ENCODE measurements around the gene HSP90B1.

The HSP90B1 gene

DNA sequence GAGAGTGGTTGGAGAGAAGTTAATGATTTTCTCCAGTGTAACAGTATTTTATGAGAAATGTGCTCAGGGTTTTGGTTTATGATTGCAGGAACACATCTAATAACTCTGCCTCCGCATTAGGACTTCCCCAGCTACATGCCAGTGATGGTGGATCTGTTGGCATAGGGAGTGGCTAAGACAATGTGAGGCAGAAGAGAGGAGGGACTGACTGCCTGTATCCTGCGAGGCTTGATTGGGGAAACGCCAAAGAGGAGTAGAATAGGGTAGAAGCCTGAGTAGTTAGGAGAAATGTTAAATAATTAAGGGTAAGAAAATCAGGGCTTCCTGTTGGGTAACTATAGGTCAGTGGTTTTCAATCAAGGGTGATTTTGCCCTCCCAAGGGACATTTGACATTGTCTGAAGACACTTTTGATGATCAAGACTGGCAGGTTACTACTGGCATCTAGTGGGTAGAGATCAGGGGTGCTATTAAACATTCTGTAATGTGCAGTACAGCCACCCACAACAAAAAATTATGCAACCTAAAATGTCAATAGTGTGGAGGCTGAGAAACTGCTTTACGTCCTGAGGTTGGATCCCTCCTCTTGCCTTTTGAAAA, 48.3 kb downstream of the HSP90B1 start:
- no peak overlapping the region for H3K9ac ChIP-seq (ENCODE audit: low read length)
- H3K27me3 ChIP-seq (ENCODE audit: insufficient read depth, low read length, poor library complexity), result no peaks in the 10 kb centered on the region
- H3K27ac ChIP-seq (ENCODE audit: low read depth, low read length), result no peak overlapping the region
- no peak overlapping the region for H2AK5ac ChIP-seq (ENCODE audit: low read length)
- H2BK15ac ChIP-seq (replicated peaks; ENCODE audit: low read depth), result no peak overlapping the region
- no peak overlapping the region for H4K5ac ChIP-seq (ENCODE audit: low read length)
- no peaks in the 10 kb centered on the region for H3K4me1 ChIP-seq (ENCODE audit: control insufficient read depth, low read depth, low read length)
- no peak overlapping the region for H3K4me2 ChIP-seq (ENCODE audit: low read length)
- peaks cover 8% of the 10 kb centered on the region for H3K79me1 ChIP-seq (ENCODE audit: low read length)
- no peak overlapping the region for H3K56ac ChIP-seq (ENCODE audit: low read length)
- no peak overlapping the region for H3K4me3 ChIP-seq (ENCODE audit: low read length)
- peaks cover 7% of the 10 kb centered on the region for H3K36me3 ChIP-seq (ENCODE audit: control insufficient read depth, insufficient read depth, low read length)
- no CpG with 5 or more reads among the region's 4 CpGs for WGBS (ENCODE audit: extremely low coverage, insufficient coverage, low lambda C conversion rate)
- H3K23ac ChIP-seq (ENCODE audit: low read length), result no peak overlapping the region
- peaks cover 28% of the 10 kb centered on the region for H3K79me2 ChIP-seq (ENCODE audit: control insufficient read depth, insufficient read depth, low read length)
- H3K18ac ChIP-seq (ENCODE audit: low read length), result no peak overlapping the region
- H2BK120ac ChIP-seq (ENCODE audit: low read depth, low read length), result no peak overlapping the region
- H4K8ac ChIP-seq (ENCODE audit: low read depth, low read length), result no peak overlapping the region
- no peak overlapping the region for H3K4ac ChIP-seq (ENCODE audit: low read depth, low read length)
- no peak for DNase-seq
- H2BK5ac ChIP-seq (ENCODE audit: low read length), result no peak overlapping the region

DNA sequence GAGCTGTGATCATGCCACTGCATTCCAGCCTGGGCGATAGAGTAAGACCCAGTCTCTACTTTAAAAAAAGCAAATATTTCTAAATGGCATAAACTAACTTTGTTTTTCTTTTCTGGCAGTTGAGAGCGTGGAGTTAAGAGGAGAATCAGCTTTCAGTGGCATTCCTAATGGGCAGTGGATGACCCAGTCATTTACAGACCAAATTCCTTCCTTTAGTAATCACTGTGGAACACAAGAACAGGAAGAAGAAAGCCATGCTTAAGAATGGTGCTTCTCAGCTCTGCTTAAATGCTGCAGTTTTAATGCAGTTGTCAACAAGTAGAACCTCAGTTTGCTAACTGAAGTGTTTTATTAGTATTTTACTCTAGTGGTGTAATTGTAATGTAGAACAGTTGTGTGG, 56.6 kb downstream of the HSP90B1 start:
- no CpG with 5 or more reads among the region's 2 CpGs for WGBS (ENCODE audit: extremely low coverage, insufficient coverage, low lambda C conversion rate)
- DNase-seq, result peak; percentile 71
- H3K27ac ChIP-seq (ENCODE audit: low read depth, low read length), result no peak overlapping the region

GRCh38 chr12:103994235-103994634, 64.0 kb downstream of the HSP90B1 start:
- Histone ChIP-seq H3K56ac (ENCODE audit: low read length) (no peak overlapping the region), H3K27ac (ENCODE audit: low read depth, low read length) (no peak overlapping the region), H3K4me1 (ENCODE audit: control insufficient read depth, low read depth, low read length) (no peaks in the 10 kb centered on the region), H3K4ac (ENCODE audit: low read depth, low read length) (no peak overlapping the region), H3K18ac (ENCODE audit: low read length) (no peak overlapping the region), H3K79me1 (ENCODE audit: low read length) (no peaks in the 10 kb centered on the region), H2AK5ac (ENCODE audit: low read length) (no peak overlapping the region), H3K79me2 (ENCODE audit: control insufficient read depth, insufficient read depth, low read length) (no peaks in the 10 kb centered on the region), H3K4me3 (ENCODE audit: low read length) (no peak overlapping the region), H3K9ac (ENCODE audit: low read length) (no peak overlapping the region), H4K8ac (ENCODE audit: low read depth, low read length) (no peak overlapping the region), H3K4me2 (ENCODE audit: low read length) (no peak overlapping the region), H2BK120ac (ENCODE audit: low read depth, low read length) (no peak overlapping the region), H2BK5ac (ENCODE audit: low read length) (no peak overlapping the region), H4K5ac (ENCODE audit: low read length) (no peak overlapping the region), H3K36me3 (ENCODE audit: control insufficient read depth, insufficient read depth, low read length) (no peaks in the 10 kb centered on the region), H2BK15ac (replicated peaks; ENCODE audit: low read depth) (no peak overlapping the region), H3K27me3 (ENCODE audit: insufficient read depth, low read length, poor library complexity) (no peaks in the 10 kb centered on the region), H3K23ac (ENCODE audit: low read length) (no peak overlapping the region)
- DNase-seq, result no peak
- no CpG with 5 or more reads among the region's 4 CpGs for WGBS (ENCODE audit: extremely low coverage, insufficient coverage, low lambda C conversion rate)

More for the DNA sequence above, 56.6 kb downstream of the HSP90B1 start:
- Histone ChIP-seq H3K79me2 (ENCODE audit: control insufficient read depth, insufficient read depth, low read length) (no peaks in the 10 kb centered on the region), H3K36me3 (ENCODE audit: control insufficient read depth, insufficient read depth, low read length) (peaks cover 1% of the 10 kb centered on the region), H3K27me3 (ENCODE audit: insufficient read depth, low read length, poor library complexity) (no peaks in the 10 kb centered on the region), H2BK120ac (ENCODE audit: low read depth, low read length) (no peak overlapping the region), H3K23ac (ENCODE audit: low read length) (no peak overlapping the region), H2AK5ac (ENCODE audit: low read length) (no peak overlapping the region), H3K56ac (ENCODE audit: low read length) (no peak overlapping the region), H3K4me1 (ENCODE audit: control insufficient read depth, low read depth, low read length) (no peaks in the 10 kb centered on the region), H3K4me2 (ENCODE audit: low read length) (no peak overlapping the region), H3K9ac (ENCODE audit: low read length) (no peak overlapping the region), H3K4ac (ENCODE audit: low read depth, low read length) (no peak overlapping the region), H4K8ac (ENCODE audit: low read depth, low read length) (no peak overlapping the region), H3K79me1 (ENCODE audit: low read length) (no peaks in the 10 kb centered on the region), H2BK5ac (ENCODE audit: low read length) (no peak overlapping the region), H3K18ac (ENCODE audit: low read length) (no peak overlapping the region), H3K4me3 (ENCODE audit: low read length) (no peak overlapping the region), H2BK15ac (replicated peaks; ENCODE audit: low read depth) (no peak overlapping the region), H4K5ac (ENCODE audit: low read length) (no peak overlapping the region)

DNA sequence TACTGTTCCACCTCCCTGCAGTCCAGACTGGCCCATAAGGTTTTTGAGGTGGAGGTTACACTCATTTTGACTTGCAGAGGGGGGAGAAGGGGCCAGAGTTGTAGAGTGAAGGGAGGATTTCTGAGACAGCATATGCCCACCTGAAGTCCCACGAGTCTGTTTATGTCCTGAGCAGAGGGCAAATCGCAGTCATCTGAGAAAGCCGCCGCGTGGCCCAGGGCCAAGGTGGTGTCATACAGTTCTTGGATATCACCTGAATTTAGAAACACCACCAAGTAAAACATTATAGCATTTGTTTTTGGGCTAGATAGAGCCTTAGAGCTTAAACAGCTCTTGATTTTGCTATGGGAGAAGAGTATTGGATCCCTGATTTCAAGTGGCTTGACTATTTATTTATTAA, 66.4 kb downstream of the HSP90B1 start:
- Histone ChIP-seq H3K4me2 (ENCODE audit: low read length) (no peak overlapping the region), H3K4ac (ENCODE audit: low read depth, low read length) (no peak overlapping the region), H3K4me1 (ENCODE audit: control insufficient read depth, low read depth, low read length) (no peaks in the 10 kb centered on the region), H2BK5ac (ENCODE audit: low read length) (no peak overlapping the region), H2BK120ac (ENCODE audit: low read depth, low read length) (no peak overlapping the region), H2AK5ac (ENCODE audit: low read length) (no peak overlapping the region), H3K23ac (ENCODE audit: low read length) (no peak overlapping the region), H3K4me3 (ENCODE audit: low read length) (no peak overlapping the region), H3K56ac (ENCODE audit: low read length) (no peak overlapping the region), H3K36me3 (ENCODE audit: control insufficient read depth, insufficient read depth, low read length) (no peaks in the 10 kb centered on the region), H3K79me1 (ENCODE audit: low read length) (no peaks in the 10 kb centered on the region), H2BK15ac (replicated peaks; ENCODE audit: low read depth) (no peak overlapping the region), H3K79me2 (ENCODE audit: control insufficient read depth, insufficient read depth, low read length) (no peaks in the 10 kb centered on the region), H3K27me3 (ENCODE audit: insufficient read depth, low read length, poor library complexity) (no peaks in the 10 kb centered on the region), H3K9ac (ENCODE audit: low read length) (no peak overlapping the region), H4K5ac (ENCODE audit: low read length) (no peak overlapping the region), H4K8ac (ENCODE audit: low read depth, low read length) (no peak overlapping the region), H3K18ac (ENCODE audit: low read length) (no peak overlapping the region), H3K27ac (ENCODE audit: low read depth, low read length) (no peak overlapping the region)
- no CpG with 5 or more reads among the region's 5 CpGs for WGBS (ENCODE audit: extremely low coverage, insufficient coverage, low lambda C conversion rate)
- DNase-seq, result no peak

- Histone ChIP-seq H2BK15ac (replicated peaks; ENCODE audit: low read depth) (no peak overlapping the region), H2BK120ac (ENCODE audit: low read depth, low read length) (no peak overlapping the region), H4K8ac (ENCODE audit: low read depth, low read length) (no peak overlapping the region), H3K79me1 (ENCODE audit: low read length) (no peaks in the 10 kb centered on the region), H3K4me1 (ENCODE audit: control insufficient read depth, low read depth, low read length) (no peaks in the 10 kb centered on the region), H3K23ac (ENCODE audit: low read length) (no peak overlapping the region), H4K5ac (ENCODE audit: low read length) (no peak overlapping the region), H3K79me2 (ENCODE audit: control insufficient read depth, insufficient read depth, low read length) (no peaks in the 10 kb centered on the region), H3K4me3 (ENCODE audit: low read length) (no peak overlapping the region), H3K4ac (ENCODE audit: low read depth, low read length) (no peak overlapping the region), H3K4me2 (ENCODE audit: low read length) (no peak overlapping the region), H3K56ac (ENCODE audit: low read length) (no peak overlapping the region), H3K9ac (ENCODE audit: low read length) (no peak overlapping the region), H2BK5ac (ENCODE audit: low read length) (no peak overlapping the region), H2AK5ac (ENCODE audit: low read length) (no peak overlapping the region), H3K36me3 (ENCODE audit: control insufficient read depth, insufficient read depth, low read length) (no peaks in the 10 kb centered on the region), H3K27ac (ENCODE audit: low read depth, low read length) (no peak overlapping the region), H3K27me3 (ENCODE audit: insufficient read depth, low read length, poor library complexity) (no peaks in the 10 kb centered on the region), H3K18ac (ENCODE audit: low read length) (no peak overlapping the region)
- WGBS (ENCODE audit: extremely low coverage, insufficient coverage, low lambda C conversion rate), result no CpG with 5 or more reads among the region's 16 CpGs
- no peak for DNase-seq
Observed at GRCh38 chr12:103997286-103997900, 67.2 kb downstream of the HSP90B1 start.
